ENCODE measurements around the gene MCRIP1. TPM values are rescaled to one million over a fixed set of nuclear protein-coding genes. Genes with fewer than 3 reads are reported as not detected.

The MCRIP1 gene
- total RNA-seq, 4 donors from 2014 or later = 83.5 to 146 (median 114) TPM

- WGBS = 73% methylated on average over 2 of the region's 2 CpGs
- peaks cover 0 to 83% (median 2%) of the 10 kb centered on the region in 4 donors for H3K27me3 ChIP-seq
- intact Hi-C loops (cut with DNase I) = no loop called here
Measured at GRCh38 chr17:81815646-81815986, 17.5 kb downstream of the MCRIP1 start.

DNA sequence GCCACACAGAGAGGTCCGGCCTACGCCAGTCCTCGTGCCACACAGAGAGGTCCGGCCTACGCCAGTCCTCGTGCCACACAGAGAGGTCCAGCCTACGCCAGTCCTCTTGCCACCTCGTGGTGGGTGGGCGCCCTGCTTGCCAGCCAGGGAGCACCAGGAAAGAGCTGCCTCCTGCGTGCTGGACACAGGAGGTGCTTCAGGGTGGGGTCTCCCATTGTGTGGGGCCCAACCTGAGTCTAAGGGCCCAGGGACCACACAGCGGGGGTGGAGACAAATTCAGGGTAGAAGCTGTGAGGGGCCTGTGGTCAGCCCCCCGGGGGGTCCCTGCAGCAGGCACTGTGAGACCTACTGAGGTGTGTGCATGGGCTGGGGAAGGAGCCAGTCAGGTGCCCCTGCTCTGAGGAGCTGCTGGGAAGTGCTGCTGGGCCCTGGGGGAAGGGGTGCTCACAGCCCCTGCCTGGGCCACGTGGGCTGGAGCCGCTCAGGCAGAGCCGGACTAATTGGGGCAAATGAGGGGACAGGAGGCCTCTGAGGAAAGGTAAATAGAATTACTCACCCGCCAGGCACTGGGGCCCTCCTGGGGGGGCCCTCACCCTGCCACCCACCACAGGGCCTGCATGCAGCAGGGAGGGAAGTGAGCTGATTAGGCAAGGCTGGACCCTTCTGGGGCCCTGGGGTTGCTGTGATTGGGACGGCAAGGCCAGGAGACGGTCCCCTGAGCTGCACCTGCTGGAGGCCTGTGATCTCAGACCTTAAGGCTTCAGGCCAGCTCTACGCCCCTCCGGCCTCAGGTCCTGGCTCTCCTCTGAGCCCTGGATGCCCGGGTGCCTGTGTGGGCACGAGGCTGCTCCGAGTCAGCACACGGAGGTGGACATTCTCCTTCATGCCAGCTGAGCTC, 18.1 kb downstream of the MCRIP1 start:
- Histone ChIP-seq H3K27me3 (peaks cover 0 to 89% (median 6%) of the 10 kb centered on the region in 4 donors), H3K4me1 (no peaks in the 10 kb centered on the region), H3K27ac (replicated peaks in 1 of 4) (no peak overlapping the region), H3K36me3 (no peaks in the 10 kb centered on the region), H3K4me3 (no peak overlapping the region), H3K9me3 (no peaks in the 10 kb centered on the region)
- TF ChIP-seq POLR2A (IDR thresholded peaks at IDR 0.05; ENCODE audit: low read depth) = no peak
- no peak for TF ChIP-seq EP300 (IDR thresholded peaks at IDR 0.05)
- TF ChIP-seq, protein P1, sequence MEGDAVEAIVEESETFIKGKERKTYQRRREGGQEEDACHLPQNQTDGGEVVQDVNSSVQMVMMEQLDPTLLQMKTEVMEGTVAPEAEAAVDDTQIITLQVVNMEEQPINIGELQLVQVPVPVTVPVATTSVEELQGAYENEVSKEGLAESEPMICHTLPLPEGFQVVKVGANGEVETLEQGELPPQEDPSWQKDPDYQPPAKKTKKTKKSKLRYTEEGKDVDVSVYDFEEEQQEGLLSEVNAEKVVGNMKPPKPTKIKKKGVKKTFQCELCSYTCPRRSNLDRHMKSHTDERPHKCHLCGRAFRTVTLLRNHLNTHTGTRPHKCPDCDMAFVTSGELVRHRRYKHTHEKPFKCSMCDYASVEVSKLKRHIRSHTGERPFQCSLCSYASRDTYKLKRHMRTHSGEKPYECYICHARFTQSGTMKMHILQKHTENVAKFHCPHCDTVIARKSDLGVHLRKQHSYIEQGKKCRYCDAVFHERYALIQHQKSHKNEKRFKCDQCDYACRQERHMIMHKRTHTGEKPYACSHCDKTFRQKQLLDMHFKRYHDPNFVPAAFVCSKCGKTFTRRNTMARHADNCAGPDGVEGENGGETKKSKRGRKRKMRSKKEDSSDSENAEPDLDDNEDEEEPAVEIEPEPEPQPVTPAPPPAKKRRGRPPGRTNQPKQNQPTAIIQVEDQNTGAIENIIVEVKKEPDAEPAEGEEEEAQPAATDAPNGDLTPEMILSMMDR (IDR thresholded peaks at IDR 0.05) = no peak
- TF ChIP-seq POLR2AphosphoS5 (IDR thresholded peaks at IDR 0.05) = no peak
- WGBS = 76% methylated on average over 20 of the region's 24 CpGs
- DNase-seq (ENCODE audit: extremely low spot score) = no peak
- intact Hi-C loops (cut with DNase I) = no loop called here

More at GRCh38 chr17:81815646-81815986, 17.5 kb downstream of the MCRIP1 start:
- no peaks in the 10 kb centered on the region for H3K9me3 ChIP-seq
- H3K36me3 ChIP-seq = no peaks in the 10 kb centered on the region
- H3K27ac ChIP-seq (replicated peaks in 1 of 4) = no peak overlapping the region
- TF ChIP-seq, protein P1 (IDR thresholded peaks at IDR 0.05) = no peak
- TF ChIP-seq POLR2A (IDR thresholded peaks at IDR 0.05; ENCODE audit: low read depth) = no peak
- no peak for TF ChIP-seq POLR2AphosphoS5 (IDR thresholded peaks at IDR 0.05)
- no peak for TF ChIP-seq EP300 (IDR thresholded peaks at IDR 0.05)
- peaks cover 0 to under 1% (median 0%) of the 10 kb centered on the region in 4 donors for H3K4me1 ChIP-seq
- DNase-seq (ENCODE audit: extremely low spot score) = no peak
- H3K4me3 ChIP-seq = no peak overlapping the region

- Histone ChIP-seq H3K36me3 (no peaks in the 10 kb centered on the region), H3K4me3 (no peak overlapping the region), H3K27me3 (peaks cover 0 to 89% (median 11%) of the 10 kb centered on the region in 4 donors), H3K27ac (replicated peaks in 1 of 4) (no peak overlapping the region), H3K9me3 (no peaks in the 10 kb centered on the region), H3K4me1 (no peaks in the 10 kb centered on the region)
- intact Hi-C loops (cut with DNase I) = no loop called here
- WGBS = 89% methylated on average over 12 of the region's 41 CpGs
- DNase-seq (ENCODE audit: extremely low spot score) = no peak
- TF ChIP-seq POLR2AphosphoS5 (IDR thresholded peaks at IDR 0.05) = no peak
- TF ChIP-seq, protein P1 (IDR thresholded peaks at IDR 0.05) = no peak
- no peak for TF ChIP-seq POLR2A (IDR thresholded peaks at IDR 0.05; ENCODE audit: low read depth)
- no peak for TF ChIP-seq EP300 (IDR thresholded peaks at IDR 0.05)
Measured at GRCh38 chr17:81813861-81814683, 19.0 kb downstream of the MCRIP1 start.

GRCh38 chr17:81813371-81813684, 19.8 kb downstream of the MCRIP1 start:
- TF ChIP-seq, protein P1 (IDR thresholded peaks at IDR 0.05) = no peak
- TF ChIP-seq EP300 (IDR thresholded peaks at IDR 0.05) (no peak), POLR2A (IDR thresholded peaks at IDR 0.05; ENCODE audit: low read depth) (no peak), POLR2AphosphoS5 (IDR thresholded peaks at IDR 0.05) (no peak)
- Histone ChIP-seq H3K36me3 (no peaks in the 10 kb centered on the region), H3K27ac (replicated peaks in 1 of 4) (no peak overlapping the region), H3K9me3 (no peaks in the 10 kb centered on the region), H3K27me3 (peaks cover 0 to 93% (median 11%) of the 10 kb centered on the region in 4 donors), H3K4me3 (no peak overlapping the region), H3K4me1 (no peaks in the 10 kb centered on the region)
- DNase-seq (ENCODE audit: extremely low spot score) = no peak
- intact Hi-C loops (cut with DNase I) = no loop called here
- WGBS = 91% methylated on average over 11 of the region's 15 CpGs

Measured in esophagus muscularis mucosa (tissue), 4 donors.